SJSA1 (cell line): ENCODE results near the gene OGFR. TPM values are rescaled to one million over a fixed set of nuclear protein-coding genes. Genes with fewer than 3 reads are reported as not detected.
"Not testable (repeated sequence)": the region's sequence is repeated elsewhere in the genome, so short reads cannot be mapped to it uniquely, and the experiment has no call there.

Source experiments
- DNase-seq, 2 experiments: peaks; one replicate each; pipeline ENCODE4 v3.0.0-alpha.2; 2015 to 2020; ENCODE audit warnings: low spot score in 2 of 2, low read depth in 1 of 2
- H3K27ac ChIP-seq: fragments of 250-450 bp; sonication (Bioruptor Pico); 2 replicates; pipeline ENCODE4 v1.5.1; 2020; ENCODE audit warnings: mild to moderate bottlenecking, moderate library complexity
- H3K27me3 ChIP-seq: fragments of 250-450 bp; sonication (Bioruptor Pico); replicated peaks from 2 replicates; pipeline ENCODE4 v1.5.1; 2020; ENCODE audit warnings: mild to moderate bottlenecking, moderate library complexity
- H3K36me3 ChIP-seq: fragments of 250-450 bp; sonication (Bioruptor Pico); 2 replicates; pipeline ENCODE4 v1.5.1; 2020; ENCODE audit warnings: mild to moderate bottlenecking
- H3K4me1 ChIP-seq: fragments of 250-450 bp; sonication (Bioruptor Pico); replicated peaks from 2 replicates; pipeline ENCODE4 v1.6.1; 2021; ENCODE audit warnings: mild to moderate bottlenecking
- H3K4me3 ChIP-seq: fragments of 250-450 bp; sonication (Bioruptor Pico); 2 replicates; pipeline ENCODE4 v1.5.1; 2020; ENCODE audit warnings: mild to moderate bottlenecking
- H3K9me3 ChIP-seq: fragments of 250-450 bp; sonication (Bioruptor Pico); replicated peaks from 2 replicates; pipeline ENCODE4 v1.5.1; 2020; ENCODE audit warnings: mild to moderate bottlenecking
- total RNA-seq: library from RNA; depleted of rRNA; stranded (reverse); fragments of >200 nt; shearing (Covaris generic); gene quantifications from 2 replicates; pipeline ENCODE4 v1.2.3, GENCODE V29; 2014

The OGFR gene
- total RNA-seq, 1 experiment from 2014 or later = 59.2 TPM

DNA sequence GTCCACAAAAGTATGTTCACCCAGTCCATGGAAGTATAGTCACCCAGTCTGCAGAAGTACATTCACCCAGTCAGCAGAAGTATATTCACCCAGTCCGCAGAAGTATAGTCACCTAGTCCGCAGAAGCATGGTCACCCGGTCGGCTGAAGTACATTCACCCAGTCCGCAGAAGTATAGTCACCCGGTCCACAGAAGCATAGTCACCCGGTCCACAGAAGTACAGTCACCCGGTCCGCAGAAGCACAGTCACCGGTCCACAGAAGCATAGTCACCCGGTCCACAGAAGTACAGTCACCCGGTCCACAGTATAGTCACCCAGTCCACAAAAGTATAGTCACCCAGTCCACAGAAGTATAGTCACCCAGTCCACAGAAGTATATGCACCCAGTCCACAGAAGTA lies 48.2 kb downstream of the OGFR start:
- H3K4me3 ChIP-seq = no peak overlapping the region
- DNase-seq = no peak
- no peaks in the 10 kb centered on the region for H3K9me3 ChIP-seq
- H3K27ac ChIP-seq = no peak overlapping the region
- H3K36me3 ChIP-seq = peaks cover 53% of the 10 kb centered on the region
- no peaks in the 10 kb centered on the region for H3K4me1 ChIP-seq
- H3K27me3 ChIP-seq = no peaks in the 10 kb centered on the region

DNA sequence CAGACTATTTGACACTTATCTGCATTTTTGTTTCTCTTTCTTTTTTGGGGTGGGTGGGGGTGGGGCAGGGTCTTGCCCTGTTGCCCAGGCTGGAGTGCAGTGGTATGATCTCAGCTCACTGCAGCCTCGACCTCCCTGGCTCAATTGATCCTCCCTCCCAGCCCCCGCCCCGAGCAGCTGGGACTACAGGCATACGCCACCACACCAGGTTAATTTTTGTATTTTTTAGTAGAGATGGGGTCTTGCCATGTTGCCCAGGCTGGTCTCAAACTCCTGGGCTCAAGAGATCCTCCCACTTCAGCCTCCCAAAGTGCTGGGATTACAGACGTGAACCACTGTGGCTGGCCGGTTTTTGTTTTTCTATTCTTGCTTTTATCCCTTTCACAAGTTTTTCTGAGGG lies 48.7 kb downstream of the OGFR start:
- H3K36me3 ChIP-seq = peaks cover 56% of the 10 kb centered on the region
- DNase-seq, H3K27ac ChIP-seq, H3K4me1 ChIP-seq, H3K4me3 ChIP-seq, H3K27me3 ChIP-seq, H3K9me3 ChIP-seq: not testable (repeated sequence)

DNA sequence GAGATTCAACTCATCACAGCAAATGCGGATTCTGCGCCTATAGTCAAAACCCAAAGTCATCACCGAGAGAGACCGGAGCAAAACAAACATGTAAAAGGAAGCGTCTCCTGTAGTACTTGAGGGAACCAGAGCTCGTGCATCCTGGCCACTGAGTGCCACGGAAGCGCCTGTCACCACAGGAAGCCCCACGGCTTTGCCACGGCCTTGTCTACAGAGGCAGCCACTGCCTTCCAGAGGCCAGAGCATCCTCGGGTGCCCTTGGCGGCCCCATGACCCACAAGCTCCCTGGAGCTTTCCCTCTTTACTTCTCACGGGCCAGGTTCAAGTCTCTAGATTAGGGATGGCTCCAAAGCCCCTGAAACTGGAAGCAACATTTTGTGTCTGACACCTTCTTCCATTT lies 49.5 kb downstream of the OGFR start:
- no peak for DNase-seq

DNA sequence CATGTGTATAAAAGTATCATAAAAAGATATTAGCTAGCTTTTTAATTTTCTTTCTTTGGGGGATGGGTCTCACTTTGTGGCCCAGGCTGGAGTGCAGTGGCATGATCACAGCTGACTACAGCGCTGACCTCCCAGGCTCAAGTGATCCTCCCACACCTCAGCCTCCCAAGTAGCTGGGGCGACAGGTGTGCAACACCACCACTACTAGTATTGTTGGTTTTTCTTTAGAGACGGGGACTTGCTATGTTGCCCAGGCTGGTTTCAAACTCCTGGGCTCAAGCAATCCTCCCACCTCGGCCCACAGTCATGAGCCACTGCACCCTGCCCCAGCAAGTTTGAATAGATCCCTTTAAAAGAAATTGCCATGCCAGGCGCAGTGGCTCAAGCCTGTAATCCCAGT lies 50.5 kb downstream of the OGFR start:
- H3K36me3 ChIP-seq = peaks cover 56% of the 10 kb centered on the region
- H3K9me3 ChIP-seq = no peaks in the 10 kb centered on the region
- H3K27me3 ChIP-seq = no peaks in the 10 kb centered on the region
- H3K27ac ChIP-seq = no peak overlapping the region
- H3K4me1 ChIP-seq = peaks cover 2% of the 10 kb centered on the region
- no peak overlapping the region for H3K4me3 ChIP-seq
- DNase-seq = no peak

More for the DNA sequence above, 49.5 kb downstream of the OGFR start:
- Histone ChIP-seq H3K27ac (no peak overlapping the region), H3K4me1 (no peaks in the 10 kb centered on the region), H3K4me3 (no peak overlapping the region), H3K9me3 (no peaks in the 10 kb centered on the region), H3K36me3 (peaks cover 56% of the 10 kb centered on the region), H3K27me3 (no peaks in the 10 kb centered on the region)

DNA sequence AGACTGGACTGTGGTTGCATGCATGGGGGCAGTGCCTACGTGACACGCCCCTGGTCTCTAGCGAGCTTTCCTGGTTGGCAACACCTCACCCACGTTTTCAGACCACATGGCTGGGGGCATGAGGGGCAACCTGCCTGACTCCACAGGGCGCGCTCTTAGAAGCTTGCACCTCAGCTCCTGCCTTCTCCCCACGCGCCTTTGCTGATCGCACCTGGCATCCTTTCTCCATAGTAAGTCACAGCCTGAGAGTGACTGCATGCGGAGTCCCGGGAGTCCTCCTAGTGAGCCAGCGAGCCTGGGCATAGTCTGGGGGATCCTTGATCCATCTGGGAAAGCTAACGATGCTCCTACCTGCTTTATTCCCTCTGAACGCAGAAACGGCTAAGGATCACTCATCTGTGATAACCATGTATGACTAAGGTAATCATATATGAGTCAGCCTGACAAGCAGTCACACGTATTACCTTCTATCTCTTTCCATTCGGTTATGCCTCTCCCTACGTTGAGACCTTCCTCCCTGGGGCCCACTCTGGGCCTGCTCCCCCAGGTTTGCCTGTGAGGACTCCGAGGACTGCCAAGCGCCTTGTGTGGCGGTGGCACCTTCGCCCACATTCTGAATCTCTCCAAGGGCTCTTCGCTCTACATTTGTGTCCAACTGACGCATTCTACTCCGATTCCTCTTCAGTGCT lies 52.4 kb downstream of the OGFR start:
- peaks cover 2% of the 10 kb centered on the region; the same call in 1 of the 2 replicates for H3K9me3 ChIP-seq
- H3K4me1 ChIP-seq = peaks cover 16% of the 10 kb centered on the region
- no peaks in the 10 kb centered on the region for H3K27me3 ChIP-seq
- no peak for DNase-seq
- H3K4me3 ChIP-seq = no peak overlapping the region
- no peak overlapping the region for H3K27ac ChIP-seq
- H3K36me3 ChIP-seq = peaks cover 45% of the 10 kb centered on the region

DNA sequence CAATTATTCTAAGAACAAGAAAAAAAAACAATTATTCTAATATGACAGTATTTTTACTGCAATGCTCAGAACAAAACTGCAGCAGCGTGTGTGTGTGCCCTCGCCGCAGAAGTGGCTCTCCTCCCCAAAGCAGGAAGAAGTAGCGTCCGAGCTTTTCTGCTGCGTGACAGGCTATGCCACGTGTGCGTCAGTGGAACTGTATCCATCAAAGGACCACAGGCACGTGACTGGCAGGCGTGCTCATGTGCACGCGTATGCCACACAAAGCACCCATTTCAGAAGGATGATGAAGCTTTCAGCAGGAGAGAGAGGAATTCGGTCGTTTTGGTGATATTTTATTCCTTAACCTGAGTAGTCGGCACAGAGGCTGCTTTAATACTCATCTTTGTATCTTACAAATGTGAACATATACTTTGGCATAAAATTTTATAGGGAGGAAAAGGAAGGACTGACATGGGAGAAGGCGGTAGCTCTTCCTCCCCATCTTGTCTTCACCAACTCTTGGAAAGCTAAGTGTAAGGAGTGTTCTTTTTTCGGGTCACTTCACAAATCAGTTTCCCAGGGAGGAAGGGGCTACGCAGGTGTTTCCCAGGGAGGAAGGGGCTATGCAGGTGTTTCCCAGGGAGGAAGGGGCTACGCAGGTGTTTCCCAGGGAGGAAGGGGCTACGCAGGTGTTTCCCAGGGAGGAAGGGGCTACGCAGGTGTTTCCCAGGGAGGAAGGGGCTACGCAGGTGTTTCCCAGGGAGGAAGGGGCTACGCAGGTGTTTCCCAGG lies 53.6 kb downstream of the OGFR start:
- H3K9me3 ChIP-seq = peaks cover 3% of the 10 kb centered on the region; the same call in 1 of the 2 replicates
- peaks cover 17% of the 10 kb centered on the region for H3K4me1 ChIP-seq
- H3K27ac ChIP-seq = no peak overlapping the region
- no peak for DNase-seq
- H3K4me3 ChIP-seq = no peak overlapping the region
- no peaks in the 10 kb centered on the region for H3K27me3 ChIP-seq
- H3K36me3 ChIP-seq = peaks cover 39% of the 10 kb centered on the region

DNA sequence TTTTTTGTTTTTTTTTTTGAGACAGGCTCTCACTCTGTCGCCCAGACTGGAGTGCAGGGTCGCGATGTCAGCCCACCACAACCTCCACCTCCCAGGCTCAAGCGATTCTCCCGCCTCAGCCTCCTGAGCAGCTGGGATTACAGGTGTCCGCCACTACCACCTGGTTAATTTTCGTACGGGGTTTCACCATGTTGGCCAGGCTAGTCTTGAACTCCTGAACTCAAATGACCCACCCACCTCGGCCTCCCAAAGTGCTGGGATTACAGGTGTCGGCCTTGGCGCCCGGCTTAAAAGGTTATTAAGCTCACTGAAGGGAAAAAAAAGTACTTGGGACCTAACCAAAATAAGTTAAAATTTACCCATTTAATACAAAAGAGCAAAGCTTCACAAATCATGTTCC lies 55.1 kb downstream of the OGFR start:
- no peak for DNase-seq
- peaks cover 3% of the 10 kb centered on the region; the same call in 1 of the 2 replicates for H3K9me3 ChIP-seq
- H3K36me3 ChIP-seq = peaks cover 26% of the 10 kb centered on the region
- no peak overlapping the region for H3K27ac ChIP-seq
- H3K4me1 ChIP-seq = peaks cover 17% of the 10 kb centered on the region
- H3K27me3 ChIP-seq = no peaks in the 10 kb centered on the region
- no peak overlapping the region for H3K4me3 ChIP-seq

DNA sequence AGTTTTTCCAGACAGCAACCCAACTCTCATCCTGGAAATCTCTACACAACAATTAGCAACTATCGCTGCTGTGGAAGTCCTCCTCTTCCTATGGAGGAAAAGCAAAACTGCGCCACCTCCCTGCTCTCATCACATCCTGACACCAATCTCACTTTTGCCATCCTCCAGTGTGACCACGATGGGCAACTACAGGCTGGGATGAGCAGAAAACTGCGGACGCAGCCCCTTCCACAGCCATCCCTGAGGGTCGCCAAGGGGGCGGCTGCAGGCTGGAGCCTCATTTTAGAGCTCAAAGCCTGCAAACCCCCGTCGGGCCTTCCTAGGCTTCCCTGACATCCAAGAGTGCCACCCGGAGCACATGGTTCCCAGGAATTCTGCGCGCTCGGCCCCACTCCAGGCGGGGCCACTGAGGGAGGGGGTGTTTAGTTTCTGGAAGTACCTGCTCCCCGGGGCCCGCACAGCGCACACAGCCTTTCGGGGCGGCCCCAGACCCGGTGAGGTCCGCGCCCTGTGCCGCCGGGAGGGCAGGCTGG lies 55.8 kb downstream of the OGFR start:
- H3K27ac ChIP-seq = no peak overlapping the region
- peaks cover 19% of the 10 kb centered on the region for H3K36me3 ChIP-seq

DNA sequence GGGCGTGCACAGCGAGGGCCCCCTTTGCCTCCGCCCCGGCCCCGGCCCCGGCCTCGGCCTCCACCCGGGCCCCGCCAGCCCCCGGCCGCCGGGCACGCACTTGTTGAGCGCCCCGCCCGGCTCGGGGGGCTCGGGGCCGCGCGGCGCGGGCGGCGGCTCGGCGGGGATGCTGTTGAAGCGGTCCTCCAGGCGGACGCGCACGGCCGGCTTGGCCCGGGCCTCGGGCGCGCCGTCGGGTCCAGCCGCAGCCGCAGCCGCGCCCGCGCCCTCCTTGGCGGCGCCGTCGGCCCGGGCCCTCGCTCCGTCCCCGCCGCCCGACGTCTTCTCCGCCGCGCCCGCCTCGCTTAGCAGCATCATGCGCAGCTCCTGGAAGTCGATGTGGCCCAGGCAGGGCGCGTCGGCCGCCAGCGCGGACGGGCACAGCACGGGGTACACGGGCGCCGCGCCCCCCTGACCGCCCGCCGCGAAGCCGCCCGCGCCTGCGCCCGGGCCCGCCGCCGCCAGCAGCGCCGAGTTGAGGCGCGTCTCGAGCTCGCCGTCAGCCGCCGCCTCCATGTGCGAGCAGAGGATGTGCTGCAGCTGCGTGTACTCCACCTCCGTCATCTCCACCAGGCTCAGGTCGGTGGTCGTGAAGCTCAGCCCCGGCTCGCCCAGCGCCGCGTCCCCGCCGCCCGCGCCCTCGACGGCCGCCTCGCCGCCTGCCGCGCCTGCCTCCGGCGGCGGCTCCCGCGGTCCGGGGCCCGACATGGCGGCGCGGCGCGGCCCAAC lies 56.5 kb downstream of the OGFR start:
- DNase-seq = peak in 1 of 2 experiments; percentile 33
- no peaks in the 10 kb centered on the region for H3K27me3 ChIP-seq
- H3K9me3 ChIP-seq = peaks cover 3% of the 10 kb centered on the region; the same call in 1 of the 2 replicates
- peaks cover 14% of the 10 kb centered on the region for H3K36me3 ChIP-seq
- peak overlapping the region; percentile 66 for H3K4me3 ChIP-seq
- H3K27ac ChIP-seq = no peak overlapping the region
- H3K4me1 ChIP-seq = peaks cover 17% of the 10 kb centered on the region

More for the DNA sequence above, 55.8 kb downstream of the OGFR start:
- DNase-seq = no peak
- H3K4me1 ChIP-seq = peaks cover 17% of the 10 kb centered on the region
- peaks cover 3% of the 10 kb centered on the region; the same call in 1 of the 2 replicates for H3K9me3 ChIP-seq
- no peaks in the 10 kb centered on the region for H3K27me3 ChIP-seq
- peak overlapping the region; percentile 66 for H3K4me3 ChIP-seq

DNA sequence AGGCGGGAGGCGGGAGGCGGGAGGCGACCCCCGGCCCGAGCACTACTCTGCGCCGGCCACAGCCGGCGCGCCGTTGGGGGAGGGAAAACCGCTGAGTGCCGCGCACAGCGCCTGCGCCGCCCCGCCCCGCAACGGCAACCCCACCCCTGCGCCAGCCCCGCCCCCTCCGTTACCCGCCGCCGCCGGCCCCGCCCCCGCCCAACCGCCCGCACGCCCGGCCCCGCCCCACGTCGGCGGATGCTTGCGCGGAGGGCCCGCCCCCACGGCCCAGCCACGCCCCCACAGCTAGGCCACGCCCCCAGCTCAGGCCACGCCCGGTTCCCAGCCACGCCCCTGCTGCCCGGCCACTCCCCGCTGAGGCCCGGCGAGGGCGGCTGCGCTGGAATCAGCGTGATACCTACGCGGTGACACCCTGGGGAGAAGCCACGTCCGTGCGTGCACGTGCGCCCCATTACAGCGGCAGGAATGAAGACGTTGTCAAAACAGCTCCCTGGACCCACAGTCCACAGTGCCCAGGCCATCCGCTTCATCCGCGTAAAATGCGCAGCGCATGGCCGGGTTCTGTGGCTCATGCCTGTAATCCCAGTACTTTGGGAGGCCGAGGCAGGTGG lies 57.2 kb downstream of the OGFR start, which contains the start of gene TCFL5:
Gene TCFL5 (minus strand): TSS at position 97 of the 611 bp plus-strand sequence. CDS start 152 bp downstream, outside the sequence.
- Histone ChIP-seq H3K27me3 (no peaks in the 10 kb centered on the region; the same call in 1 of the 2 replicates), H3K9me3 (peaks cover 3% of the 10 kb centered on the region; the same call in 1 of the 2 replicates), H3K36me3 (peaks cover 13% of the 10 kb centered on the region), H3K4me1 (peaks cover 17% of the 10 kb centered on the region), H3K27ac (no peak within 1 kb of the TSS), H3K4me3 (peak within 1 kb of the TSS; percentile 66)
- peak; percentile 66 to 88 for DNase-seq
